ENCODE measurements around the gene STK4.
A peak's percentile ranks its signal among the peaks of the same experiment; 100 is the strongest.

The STK4 gene

DNA sequence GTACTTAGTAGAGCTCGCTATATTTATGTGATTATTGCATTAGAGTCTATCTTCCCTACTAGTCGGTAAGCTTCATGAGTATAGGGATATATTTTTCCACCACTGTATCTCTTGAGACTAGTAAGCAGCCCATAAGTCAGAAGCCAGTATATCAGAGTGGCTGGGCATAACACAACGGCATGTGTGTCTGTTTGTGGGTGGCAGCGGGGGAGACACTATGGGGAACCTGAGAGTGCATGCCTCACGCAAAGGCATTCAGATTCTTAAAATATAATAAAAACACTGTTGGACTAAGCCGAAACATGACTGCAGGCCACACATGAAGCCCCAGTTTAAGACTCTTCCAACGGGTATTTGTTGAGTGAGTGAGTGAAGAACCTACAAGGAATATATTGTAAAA lies 126.6 kb downstream of the STK4 start:
- no peak overlapping the region for H3K4me3 ChIP-seq (ENCODE audit: low read depth, low read length)
- no peak for DNase-seq (ENCODE audit: low read depth)
- TF ChIP-seq, protein P1, sequence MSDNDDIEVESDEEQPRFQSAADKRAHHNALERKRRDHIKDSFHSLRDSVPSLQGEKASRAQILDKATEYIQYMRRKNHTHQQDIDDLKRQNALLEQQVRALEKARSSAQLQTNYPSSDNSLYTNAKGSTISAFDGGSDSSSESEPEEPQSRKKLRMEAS (IDR thresholded peaks at IDR 0.05; ENCODE audit: low read depth, low read length): no peak
- TF ChIP-seq, protein P2, sequence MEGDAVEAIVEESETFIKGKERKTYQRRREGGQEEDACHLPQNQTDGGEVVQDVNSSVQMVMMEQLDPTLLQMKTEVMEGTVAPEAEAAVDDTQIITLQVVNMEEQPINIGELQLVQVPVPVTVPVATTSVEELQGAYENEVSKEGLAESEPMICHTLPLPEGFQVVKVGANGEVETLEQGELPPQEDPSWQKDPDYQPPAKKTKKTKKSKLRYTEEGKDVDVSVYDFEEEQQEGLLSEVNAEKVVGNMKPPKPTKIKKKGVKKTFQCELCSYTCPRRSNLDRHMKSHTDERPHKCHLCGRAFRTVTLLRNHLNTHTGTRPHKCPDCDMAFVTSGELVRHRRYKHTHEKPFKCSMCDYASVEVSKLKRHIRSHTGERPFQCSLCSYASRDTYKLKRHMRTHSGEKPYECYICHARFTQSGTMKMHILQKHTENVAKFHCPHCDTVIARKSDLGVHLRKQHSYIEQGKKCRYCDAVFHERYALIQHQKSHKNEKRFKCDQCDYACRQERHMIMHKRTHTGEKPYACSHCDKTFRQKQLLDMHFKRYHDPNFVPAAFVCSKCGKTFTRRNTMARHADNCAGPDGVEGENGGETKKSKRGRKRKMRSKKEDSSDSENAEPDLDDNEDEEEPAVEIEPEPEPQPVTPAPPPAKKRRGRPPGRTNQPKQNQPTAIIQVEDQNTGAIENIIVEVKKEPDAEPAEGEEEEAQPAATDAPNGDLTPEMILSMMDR (IDR thresholded peaks at IDR 0.05; ENCODE audit: low read depth, low read length): no peak
- no peak for TF ChIP-seq POLR2A (IDR thresholded peaks at IDR 0.05; ENCODE audit: extremely low read depth, insufficient read length)

DNA sequence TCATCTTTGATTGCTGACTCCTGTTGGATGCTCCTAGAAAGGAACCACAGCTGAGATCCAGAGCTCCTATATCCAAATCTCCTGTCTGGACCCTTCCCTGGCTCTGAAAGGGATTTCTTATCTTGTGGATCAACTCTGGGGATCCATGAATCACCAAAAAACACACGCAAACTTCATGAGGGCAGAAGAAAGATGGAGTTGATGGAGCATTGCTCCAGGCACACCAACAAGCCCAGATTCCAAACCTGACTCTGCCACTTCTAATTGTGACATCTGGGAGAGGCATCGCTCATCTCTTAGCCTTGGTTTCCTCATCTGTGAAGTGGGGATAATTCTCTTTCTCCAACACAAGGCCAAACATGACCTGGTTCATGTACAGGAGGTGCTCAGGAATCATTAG lies 127.9 kb downstream of the STK4 start:
- no peak for DNase-seq (ENCODE audit: low read depth)
- no peak for TF ChIP-seq POLR2A (IDR thresholded peaks at IDR 0.05; ENCODE audit: extremely low read depth, insufficient read length)
- TF ChIP-seq, protein P2 (IDR thresholded peaks at IDR 0.05; ENCODE audit: low read depth, low read length): no peak
- no peak overlapping the region for H3K4me3 ChIP-seq (ENCODE audit: low read depth, low read length)

DNA sequence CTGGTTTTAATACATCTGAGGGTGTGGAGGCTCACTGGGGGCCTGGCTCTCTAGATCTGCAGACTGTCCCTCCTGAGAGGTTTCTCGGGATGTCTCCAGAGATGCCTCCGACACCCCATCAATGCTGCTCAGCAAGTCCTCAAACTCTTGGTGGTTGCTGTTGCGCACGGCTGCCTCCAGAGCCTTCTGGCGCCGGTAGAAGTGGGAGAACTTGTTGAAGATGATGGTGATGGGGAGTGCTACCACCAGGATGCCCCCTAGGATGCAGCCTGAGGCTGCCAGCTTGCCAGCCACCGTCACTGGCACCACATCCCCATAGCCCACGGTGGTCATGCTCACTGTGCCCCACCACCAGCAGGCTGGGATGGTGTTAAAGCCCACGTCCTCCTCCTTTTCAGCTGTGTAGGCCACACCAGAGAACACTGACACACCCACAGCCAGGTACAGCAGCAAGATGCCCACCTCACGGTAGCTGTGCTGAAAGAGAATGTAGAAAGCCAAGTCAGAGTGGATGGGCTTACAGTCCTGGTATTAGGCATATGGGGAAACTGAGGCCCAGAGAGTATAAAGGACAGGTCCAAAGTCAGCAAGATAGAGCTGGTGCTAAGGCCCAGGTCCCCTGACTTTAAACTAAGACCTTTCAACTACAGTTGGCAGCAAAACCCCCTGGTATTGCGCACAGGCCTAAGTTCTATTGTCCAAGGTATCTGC lies 128.7 kb downstream of the STK4 start:
- TF ChIP-seq, protein P1 (IDR thresholded peaks at IDR 0.05; ENCODE audit: low read depth, low read length): no peak
- TF ChIP-seq, protein P2 (IDR thresholded peaks at IDR 0.05; ENCODE audit: low read depth, low read length): no peak
- TF ChIP-seq POLR2A (IDR thresholded peaks at IDR 0.05; ENCODE audit: extremely low read depth, insufficient read length) (no peak), MYC (IDR thresholded peaks at IDR 0.05; ENCODE audit: low read depth, low read length) (no peak)
- no peak overlapping the region for H3K4me3 ChIP-seq (ENCODE audit: low read depth, low read length)
- DNase-seq (ENCODE audit: low read depth): no peak

DNA sequence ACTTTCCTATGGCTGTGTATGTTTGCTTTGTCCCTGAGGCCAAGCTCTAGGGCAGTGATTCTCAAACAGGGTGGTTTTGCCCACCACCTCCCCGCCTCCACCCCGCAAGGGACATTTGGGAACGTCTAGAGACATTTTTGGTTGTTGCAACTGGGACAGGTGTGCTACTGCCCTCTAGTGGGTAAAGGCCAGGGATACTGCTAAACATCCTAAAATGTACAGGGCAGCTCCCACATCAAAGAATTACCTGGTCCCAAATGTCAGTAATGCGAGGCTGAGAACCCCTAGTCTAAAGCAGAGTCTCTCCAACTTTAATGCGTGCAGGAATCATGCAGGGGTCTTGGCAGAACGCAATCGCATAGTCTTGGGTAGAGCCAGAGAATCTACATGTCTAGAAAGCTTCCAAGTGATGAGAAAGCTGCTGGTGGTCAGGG lies 129.5 kb downstream of the STK4 start:
- TF ChIP-seq POLR2A (IDR thresholded peaks at IDR 0.05; ENCODE audit: extremely low read depth, insufficient read length) (no peak), MYC (IDR thresholded peaks at IDR 0.05; ENCODE audit: low read depth, low read length) (no peak)
- TF ChIP-seq, protein P2 (IDR thresholded peaks at IDR 0.05; ENCODE audit: low read depth, low read length): peak; percentile 86
- TF ChIP-seq, protein P1 (IDR thresholded peaks at IDR 0.05; ENCODE audit: low read depth, low read length): no peak
- DNase-seq (ENCODE audit: low read depth): peak; percentile 76

DNA sequence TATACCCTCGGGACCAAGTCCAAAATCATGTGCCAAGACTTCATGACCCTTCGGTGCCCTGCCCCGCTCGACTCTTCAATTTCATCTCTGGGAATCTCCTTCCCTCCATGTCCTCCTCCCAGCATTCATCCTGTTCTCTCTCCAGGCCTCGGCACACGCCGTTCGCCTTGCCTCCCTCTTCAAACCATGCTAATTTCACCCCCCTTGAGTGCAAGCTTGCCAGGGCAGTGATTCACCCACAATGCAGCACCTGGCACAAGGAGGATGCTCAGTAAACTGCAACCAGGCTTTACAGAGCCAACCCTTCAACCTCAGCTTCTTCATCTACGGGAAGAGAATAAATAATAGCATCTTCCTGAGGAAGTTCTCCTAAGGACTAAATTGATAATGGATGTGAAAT lies 130.5 kb downstream of the STK4 start:
- H3K4me3 ChIP-seq (ENCODE audit: low read depth, low read length): no peak overlapping the region
- no peak for DNase-seq (ENCODE audit: low read depth)
- TF ChIP-seq MYC (IDR thresholded peaks at IDR 0.05; ENCODE audit: low read depth, low read length) (no peak), POLR2A (IDR thresholded peaks at IDR 0.05; ENCODE audit: extremely low read depth, insufficient read length) (no peak)
- TF ChIP-seq, protein P1 (IDR thresholded peaks at IDR 0.05; ENCODE audit: low read depth, low read length): no peak
- TF ChIP-seq, protein P2 (IDR thresholded peaks at IDR 0.05; ENCODE audit: low read depth, low read length): no peak

More for the DNA sequence above, 129.5 kb downstream of the STK4 start:
- no peak overlapping the region for H3K4me3 ChIP-seq (ENCODE audit: low read depth, low read length)

All from NB4 (cell line).